ENCODE results near the gene RTEL1. TPM values are rescaled to one million over a fixed set of nuclear protein-coding genes. Genes with fewer than 3 reads are reported as not detected.
A peak's percentile ranks its signal among the peaks of the same experiment; 100 is the strongest.

Gene RTEL1
- total RNA-seq, 1 donor from 2014 or later: 20.4 TPM

DNA sequence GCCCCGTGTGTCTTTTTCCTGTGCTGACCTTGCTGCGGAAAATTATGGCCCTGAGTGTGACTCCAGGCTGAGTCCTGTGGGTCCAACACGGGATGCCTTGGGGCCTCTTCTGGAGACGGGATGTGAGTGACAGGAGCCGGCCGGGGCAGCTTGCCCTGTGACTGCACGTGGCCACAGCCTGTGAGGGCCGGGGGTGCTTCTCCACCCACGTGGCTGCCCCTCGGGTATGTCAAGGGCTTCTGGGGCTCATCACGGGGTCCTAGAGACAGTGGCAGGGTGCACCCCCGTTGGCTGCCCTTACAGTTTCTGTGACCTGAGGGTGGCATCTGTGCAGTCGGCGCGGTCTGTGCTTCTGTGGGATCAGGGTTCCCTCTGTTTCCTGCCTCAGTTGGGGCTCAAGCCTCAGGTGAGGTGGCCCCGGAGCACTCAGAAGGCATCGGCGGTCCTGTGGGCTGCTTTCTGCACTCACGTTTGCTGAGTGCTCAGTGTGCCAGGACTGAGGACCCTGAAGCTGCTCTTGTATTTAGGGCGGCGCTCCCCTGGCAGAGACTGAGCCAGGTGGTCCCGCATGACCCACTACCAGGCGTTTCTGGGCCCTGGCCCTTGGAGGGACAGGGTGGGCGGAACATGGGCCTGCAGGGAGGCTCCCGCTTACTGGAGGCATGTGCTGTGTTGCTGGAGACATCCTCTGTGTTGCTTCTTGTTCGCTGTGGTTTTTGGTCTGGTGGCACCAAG, 5.4 kb downstream of the RTEL1 start:
- peaks cover 13% of the 10 kb centered on the region for H3K4me1 Mint-ChIP-seq (ENCODE audit: low read depth)
- no peak for DNase-seq (ENCODE audit: low spot score)
- H3K9me3 Mint-ChIP-seq (ENCODE audit: low read depth): no peaks in the 10 kb centered on the region
- peaks cover 16% of the 10 kb centered on the region for H3K36me3 Mint-ChIP-seq (ENCODE audit: low read depth)
- no peak overlapping the region for H3K27ac Mint-ChIP-seq (ENCODE audit: unreplicated experiment)
- no peak overlapping the region for H3K4me3 Mint-ChIP-seq (ENCODE audit: unreplicated experiment)
- TF ChIP-seq, protein P1, sequence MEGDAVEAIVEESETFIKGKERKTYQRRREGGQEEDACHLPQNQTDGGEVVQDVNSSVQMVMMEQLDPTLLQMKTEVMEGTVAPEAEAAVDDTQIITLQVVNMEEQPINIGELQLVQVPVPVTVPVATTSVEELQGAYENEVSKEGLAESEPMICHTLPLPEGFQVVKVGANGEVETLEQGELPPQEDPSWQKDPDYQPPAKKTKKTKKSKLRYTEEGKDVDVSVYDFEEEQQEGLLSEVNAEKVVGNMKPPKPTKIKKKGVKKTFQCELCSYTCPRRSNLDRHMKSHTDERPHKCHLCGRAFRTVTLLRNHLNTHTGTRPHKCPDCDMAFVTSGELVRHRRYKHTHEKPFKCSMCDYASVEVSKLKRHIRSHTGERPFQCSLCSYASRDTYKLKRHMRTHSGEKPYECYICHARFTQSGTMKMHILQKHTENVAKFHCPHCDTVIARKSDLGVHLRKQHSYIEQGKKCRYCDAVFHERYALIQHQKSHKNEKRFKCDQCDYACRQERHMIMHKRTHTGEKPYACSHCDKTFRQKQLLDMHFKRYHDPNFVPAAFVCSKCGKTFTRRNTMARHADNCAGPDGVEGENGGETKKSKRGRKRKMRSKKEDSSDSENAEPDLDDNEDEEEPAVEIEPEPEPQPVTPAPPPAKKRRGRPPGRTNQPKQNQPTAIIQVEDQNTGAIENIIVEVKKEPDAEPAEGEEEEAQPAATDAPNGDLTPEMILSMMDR (IDR thresholded peaks at IDR 0.05): no peak
- no peaks in the 10 kb centered on the region for H3K27me3 Mint-ChIP-seq (ENCODE audit: low read depth)

DNA sequence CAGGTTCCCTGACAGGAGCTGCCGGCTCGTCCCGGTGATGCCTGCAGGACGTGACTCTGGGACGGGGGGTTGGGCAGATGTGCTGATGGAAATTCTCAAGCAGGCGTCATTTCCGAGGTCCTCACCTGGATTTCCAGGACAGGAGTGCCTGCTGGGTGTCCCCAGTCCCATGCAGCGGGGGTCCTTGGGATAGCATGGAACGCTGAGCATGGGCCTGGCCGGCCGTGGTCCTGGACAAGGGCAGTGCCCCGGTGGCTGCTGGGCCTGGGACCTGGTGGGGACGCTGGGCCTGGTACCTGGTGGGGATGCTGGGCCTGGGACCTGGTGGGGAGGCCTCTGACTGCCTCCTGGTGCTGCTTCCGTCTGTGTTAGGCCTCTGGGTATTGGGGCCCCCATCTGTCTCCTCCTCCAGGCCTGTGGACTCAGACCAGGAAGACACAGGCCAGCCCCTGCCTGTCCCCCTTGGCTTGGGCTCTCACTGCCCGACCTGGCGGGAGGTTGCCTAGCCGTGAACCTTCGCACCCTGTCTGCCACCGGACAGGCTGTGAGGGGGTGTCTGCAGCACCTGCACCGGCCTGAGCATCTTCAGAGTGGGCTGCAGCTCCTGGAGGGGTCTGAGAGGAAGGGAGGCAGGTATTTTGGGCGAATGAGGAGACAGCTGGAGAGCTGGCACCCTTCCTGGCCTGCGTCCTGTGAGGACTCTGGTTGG, 6.2 kb downstream of the RTEL1 start:
- Mint-ChIP-seq H3K9me3 (ENCODE audit: low read depth) (no peaks in the 10 kb centered on the region), H3K4me1 (ENCODE audit: low read depth) (peaks cover 7% of the 10 kb centered on the region), H3K36me3 (ENCODE audit: low read depth) (peaks cover 21% of the 10 kb centered on the region), H3K27me3 (ENCODE audit: low read depth) (no peaks in the 10 kb centered on the region), H3K27ac (ENCODE audit: unreplicated experiment) (no peak overlapping the region), H3K4me3 (ENCODE audit: unreplicated experiment) (no peak overlapping the region)
- DNase-seq (ENCODE audit: low spot score): peak; percentile 67
- TF ChIP-seq, protein P1 (IDR thresholded peaks at IDR 0.05): no peak

DNA sequence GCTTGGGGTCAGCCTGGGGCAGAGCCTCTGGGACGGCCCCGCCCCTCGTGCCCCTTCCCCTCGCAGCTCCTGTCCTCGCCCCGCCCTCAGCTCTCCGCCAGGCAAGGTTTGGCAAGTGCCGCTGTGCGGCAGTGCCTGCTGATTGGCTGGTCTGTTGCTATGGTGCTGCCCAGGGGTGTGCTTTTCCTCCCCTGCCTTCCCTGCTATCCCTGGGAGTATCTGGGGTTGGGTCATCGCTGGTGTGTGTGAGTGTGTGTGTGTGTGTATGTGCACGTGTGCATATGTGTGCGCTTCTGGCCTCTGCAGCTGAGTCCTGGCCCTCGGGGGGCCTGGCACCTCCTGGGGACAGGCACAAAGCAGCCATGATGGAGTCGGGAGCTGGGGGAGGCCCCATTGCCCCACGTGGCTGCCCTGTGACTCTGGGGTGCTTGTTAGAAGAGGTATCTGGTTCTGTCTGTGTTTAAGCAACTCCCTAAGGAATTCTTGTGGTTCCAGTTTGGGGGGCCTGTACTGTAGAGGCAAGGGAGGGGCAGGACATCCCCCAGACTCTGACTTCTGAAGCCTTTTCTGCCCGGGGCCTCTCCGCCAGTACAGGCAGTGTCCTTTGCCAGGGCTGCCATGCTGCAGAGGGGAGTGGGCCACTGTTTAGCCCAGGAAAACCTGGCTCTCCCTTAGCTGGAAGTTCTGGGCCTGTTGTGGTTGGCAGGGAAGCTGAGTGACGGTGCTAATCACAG, 6.9 kb downstream of the RTEL1 start:
- Mint-ChIP-seq H3K27me3 (ENCODE audit: low read depth) (no peaks in the 10 kb centered on the region), H3K4me1 (ENCODE audit: low read depth) (no peaks in the 10 kb centered on the region), H3K36me3 (ENCODE audit: low read depth) (peaks cover 21% of the 10 kb centered on the region), H3K4me3 (ENCODE audit: unreplicated experiment) (no peak overlapping the region), H3K9me3 (ENCODE audit: low read depth) (no peaks in the 10 kb centered on the region), H3K27ac (ENCODE audit: unreplicated experiment) (no peak overlapping the region)
- TF ChIP-seq, protein P1 (IDR thresholded peaks at IDR 0.05): no peak
- no peak for DNase-seq (ENCODE audit: low spot score)

DNA sequence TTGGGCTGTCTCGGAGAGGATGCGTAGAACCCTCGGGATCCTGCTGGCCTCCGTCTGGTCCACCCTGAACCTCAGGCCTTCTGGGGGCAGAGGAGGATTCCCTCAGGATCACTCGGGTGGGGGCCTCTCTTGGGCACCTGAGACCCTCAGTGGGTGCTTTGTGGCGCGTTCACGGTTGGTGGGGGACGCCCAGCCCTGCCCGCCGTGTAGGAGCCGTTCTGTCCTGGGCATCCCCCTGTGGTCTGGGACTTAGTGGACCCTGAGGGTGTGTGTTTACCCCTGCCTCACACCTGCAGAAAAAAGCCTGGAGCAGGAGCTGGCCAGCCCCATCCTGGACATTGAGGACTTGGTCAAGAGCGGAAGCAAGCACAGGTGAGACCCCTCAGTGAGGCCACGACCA, 7.6 kb downstream of the RTEL1 start:
- peaks cover 22% of the 10 kb centered on the region for H3K36me3 Mint-ChIP-seq (ENCODE audit: low read depth)
- H3K4me1 Mint-ChIP-seq (ENCODE audit: low read depth): no peaks in the 10 kb centered on the region
- TF ChIP-seq, protein P1 (IDR thresholded peaks at IDR 0.05): no peak
- H3K9me3 Mint-ChIP-seq (ENCODE audit: low read depth): no peaks in the 10 kb centered on the region
- no peak overlapping the region for H3K4me3 Mint-ChIP-seq (ENCODE audit: unreplicated experiment)
- DNase-seq (ENCODE audit: low spot score): peak; percentile 68
- no peak overlapping the region for H3K27ac Mint-ChIP-seq (ENCODE audit: unreplicated experiment)
- H3K27me3 Mint-ChIP-seq (ENCODE audit: low read depth): no peaks in the 10 kb centered on the region

DNA sequence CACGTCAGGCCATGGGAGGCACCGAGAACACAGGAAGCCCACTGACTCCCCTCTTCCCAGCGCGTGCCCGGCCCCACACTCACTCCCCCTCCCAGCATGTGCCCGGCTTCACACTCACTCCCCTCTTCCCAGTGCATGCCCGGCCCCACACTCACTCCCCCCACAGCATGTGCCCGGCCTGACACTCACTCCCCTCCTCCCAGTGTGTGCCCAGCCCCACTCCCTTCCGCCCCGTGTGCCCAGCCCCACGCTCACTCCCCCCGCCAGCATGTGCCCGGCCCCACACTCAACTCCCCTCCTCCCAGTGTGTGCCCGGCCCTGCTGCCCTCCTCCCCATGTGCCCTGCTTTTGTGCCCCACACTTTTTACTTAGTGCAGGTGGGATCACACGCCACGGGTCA, 9.7 kb downstream of the RTEL1 start:
- no peak overlapping the region for H3K27ac Mint-ChIP-seq (ENCODE audit: unreplicated experiment)
- H3K36me3 Mint-ChIP-seq (ENCODE audit: low read depth): peaks cover 20% of the 10 kb centered on the region
- no peak for DNase-seq (ENCODE audit: low spot score)
- no peaks in the 10 kb centered on the region for H3K9me3 Mint-ChIP-seq (ENCODE audit: low read depth)
- no peak overlapping the region for H3K4me3 Mint-ChIP-seq (ENCODE audit: unreplicated experiment)
- TF ChIP-seq, protein P1 (IDR thresholded peaks at IDR 0.05): no peak
- H3K27me3 Mint-ChIP-seq (ENCODE audit: low read depth): no peaks in the 10 kb centered on the region
- no peaks in the 10 kb centered on the region for H3K4me1 Mint-ChIP-seq (ENCODE audit: low read depth)
